ENCODE measurements around the gene GMPPB.

GRCh38 chr3:49709852-49710251, 13.9 kb downstream of the GMPPB start:
- TF ChIP-seq POLR2A (IDR thresholded peaks at IDR 0.05; ENCODE audit: low read depth, low read length), result no peak
- no peak for TF ChIP-seq TAF1 (IDR thresholded peaks at IDR 0.05; ENCODE audit: borderline replicate concordance, low read depth, low read length)

Measured in GM12892 (cell line).